K562 (cell line): Measurements from ENCODE around the gene TRIM40.

Experiments
- BRD9 ChIP-seq: fragments of 450-650 bp; IDR thresholded peaks from 2 replicates; pipeline ENCODE4 v1.6.1; 2018; ENCODE audit warnings: low read depth; ENCODE audit not compliant: partially characterized antibody
- CTCF ChIP-seq, 3 experiments: IDR thresholded peaks in 2 of 3; conservative IDR thresholded peaks in 1 of 3; 2 replicates each; pipeline ENCODE4 v1.5.1; 2011 to 2012; ENCODE audit warnings: low read length in 3 of 3, mild to moderate bottlenecking in 3 of 3, control low read depth in 2 of 3, improper control_type of control experiment in 1 of 3, inconsistent platforms in 1 of 3, low read depth in 1 of 3, mixed read lengths in 1 of 3, moderate library complexity in 1 of 3; ENCODE audit not compliant: insufficient read depth in 2 of 3
- ELF1 ChIP-seq: fragments of 200-800 bp; sonication (Bioruptor generic); IDR thresholded peaks from 2 replicates; pipeline ENCODE4 v1.6.1; 2016; ENCODE audit warnings: missing genetic modification characterization, missing compliant biosample characterization
- FOXJ3 ChIP-seq: sonication (generic); formaldehyde crosslinking; IDR thresholded peaks from 2 replicates; pipeline ENCODE4 v1.4.0; 2020; ENCODE audit warnings: mild to moderate bottlenecking, missing genetic modification reagents
- SMC3 ChIP-seq: conservative IDR thresholded peaks from 2 replicates; pipeline ENCODE4 v1.6.1; 2011; ENCODE audit warnings: low read depth, low read length, improper control_type of control experiment; ENCODE audit not compliant: insufficient read depth
- ZBTB9 ChIP-seq: fragments of 450-650 bp; formaldehyde crosslinking; IDR thresholded peaks from 2 replicates; pipeline ENCODE4 v1.4.0; 2020; ENCODE audit warnings: mild to moderate bottlenecking, moderate library complexity
- ZNF561 ChIP-seq: fragments of 450-650 bp; formaldehyde crosslinking; conservative IDR thresholded peaks from 2 replicates; pipeline ENCODE4 v1.4.0; 2020; ENCODE audit warnings: mild to moderate bottlenecking, moderate library complexity
- ZNF707 ChIP-seq: fragments of 250-450 bp; sonication (Bioruptor Pico); conservative IDR thresholded peaks from 2 replicates; pipeline ENCODE4 v1.8.0; 2022; ENCODE audit warnings: inconsistent platforms, mild to moderate bottlenecking, moderate library complexity

GRCh38 chr6:30093951-30094661 lies 41.8 kb upstream of the TRIM40 start:
- TF ChIP-seq SMC3 (no peak), ELF1 (tag) (no peak), ZBTB9 (CRISPR knock-in tag) (no peak), ZNF707 (CRISPR knock-in tag) (no peak), ZNF561 (CRISPR knock-in tag) (no peak), CTCF (IDR thresholded peaks at IDR 0.05 in 2 of 3, conservative IDR thresholded peaks at IDR 0.05 in 1 of 3; ENCODE audit: insufficient read depth in 2 of 3, low read depth in 1 of 3, low read length in 3 of 3) (no peak), FOXJ3 (no peak), BRD9 (no peak)
